Measurements from ENCODE around the gene EXOC4.

The EXOC4 gene

GRCh38 chr7:133550145-133550544, 297.3 kb downstream of the EXOC4 start:
- DNase-seq, result no peak

DNA sequence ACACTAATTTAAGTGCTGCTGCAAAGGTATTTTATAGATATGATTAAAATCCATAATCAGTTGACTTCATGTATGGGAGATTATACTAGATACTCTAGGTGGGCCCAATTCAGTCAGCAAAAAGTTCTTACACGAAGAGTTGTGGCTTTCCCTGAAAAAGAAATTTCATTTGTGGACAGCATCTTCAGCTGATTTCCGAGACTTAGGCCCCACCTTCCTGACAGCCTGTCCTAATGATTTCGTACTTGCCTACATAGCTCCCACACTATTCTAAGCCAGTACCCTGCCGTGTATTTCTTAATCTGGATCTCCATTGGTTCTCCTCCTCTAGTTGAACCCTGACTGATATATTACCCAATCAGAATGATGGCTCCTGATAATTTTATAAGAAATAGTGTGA, 297.9 kb downstream of the EXOC4 start:
- no peak for DNase-seq

GRCh38 chr7:133551466-133551865, 298.6 kb downstream of the EXOC4 start:
- no peak for DNase-seq

GRCh38 chr7:133552079-133552478, 299.2 kb downstream of the EXOC4 start:
- DNase-seq, result no peak

DNA sequence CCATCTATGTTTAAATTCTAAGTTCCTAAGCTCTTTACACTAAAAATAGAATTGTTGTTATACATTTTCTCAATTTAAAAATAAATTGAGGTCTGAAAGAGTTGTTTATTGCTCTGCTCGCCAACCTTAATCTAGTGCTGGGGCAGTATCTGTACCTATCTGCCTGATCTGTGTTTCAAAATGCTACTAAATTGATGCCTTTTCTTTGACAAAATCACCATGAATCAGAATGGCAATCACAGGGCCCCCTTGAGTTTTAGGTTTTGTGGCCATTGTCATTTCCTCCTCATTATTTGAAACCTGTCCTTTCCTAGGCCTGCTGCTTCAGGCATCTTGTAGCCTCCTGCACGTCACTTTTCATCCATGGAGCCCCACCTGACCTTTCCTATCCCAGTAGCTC, 301.5 kb downstream of the EXOC4 start:
- DNase-seq, result no peak

- DNase-seq, result no peak
Observed at GRCh38 chr7:133556048-133556447, 303.2 kb downstream of the EXOC4 start.

- no peak for DNase-seq
Observed at GRCh38 chr7:133556553-133556952, 303.7 kb downstream of the EXOC4 start.

GRCh38 chr7:133560900-133561299, 308.0 kb downstream of the EXOC4 start:
- no peak for DNase-seq

- no peak for DNase-seq
Observed at GRCh38 chr7:133561396-133561795, 308.5 kb downstream of the EXOC4 start.

- DNase-seq, result no peak
Observed at GRCh38 chr7:133562621-133563020, 309.7 kb downstream of the EXOC4 start.

DNA sequence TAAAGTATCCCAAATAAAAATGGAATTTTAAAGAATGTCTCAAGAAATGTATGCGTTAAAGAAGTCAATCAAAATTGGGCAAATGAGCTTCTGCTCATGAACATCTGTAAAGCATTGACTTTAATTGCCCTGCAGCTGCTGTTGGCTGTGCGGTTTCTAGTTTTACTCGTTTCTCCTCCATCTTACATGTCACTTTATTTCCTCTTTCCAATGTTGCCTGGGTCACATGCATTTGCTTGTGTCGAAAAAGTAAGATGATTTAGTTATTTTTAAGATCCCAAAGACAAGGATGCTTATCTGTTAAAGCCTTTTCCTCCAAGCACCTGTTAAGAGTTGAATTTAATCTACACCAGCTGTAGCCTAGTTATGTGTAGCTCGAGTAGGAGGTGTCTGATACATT, 310.4 kb downstream of the EXOC4 start:
- DNase-seq, result no peak

DNA sequence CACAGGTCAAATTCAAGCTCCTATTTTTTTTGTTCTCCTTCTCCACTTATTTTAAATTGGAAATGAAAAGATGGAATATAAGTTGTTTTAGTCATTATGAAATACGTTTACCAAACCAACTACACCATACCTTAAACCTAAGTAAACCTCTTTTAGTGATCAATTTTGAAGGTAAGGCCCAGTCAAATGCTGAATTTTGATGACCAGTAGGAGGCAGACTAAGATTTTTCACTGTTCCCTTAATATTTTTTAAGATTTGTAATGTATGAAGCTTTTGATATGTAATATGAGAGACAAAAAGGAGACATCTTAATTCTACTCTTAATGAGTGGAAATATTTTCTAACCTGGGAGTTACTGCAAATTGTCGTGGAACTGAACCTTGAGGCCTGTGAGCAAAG, 311.6 kb downstream of the EXOC4 start:
- no peak for DNase-seq

DNA sequence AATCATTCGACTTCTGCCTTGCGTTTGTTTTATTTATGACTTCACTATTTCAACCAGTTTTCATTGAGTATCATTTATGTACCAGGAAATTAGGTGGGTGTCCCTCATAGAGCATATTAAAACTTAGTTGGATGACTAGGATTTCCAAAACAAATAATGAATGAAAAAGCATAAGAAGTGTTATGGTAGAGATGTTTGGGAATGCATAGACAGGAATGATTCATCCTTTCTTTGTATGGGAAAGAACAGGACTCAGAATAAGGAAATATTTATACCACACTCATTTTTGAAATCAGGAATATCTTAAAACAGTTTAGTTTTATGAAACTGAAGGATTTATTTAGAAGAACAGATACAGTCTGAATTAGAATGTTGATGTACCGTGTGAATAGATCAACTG, 315.7 kb downstream of the EXOC4 start:
- DNase-seq, result no peak

DNA sequence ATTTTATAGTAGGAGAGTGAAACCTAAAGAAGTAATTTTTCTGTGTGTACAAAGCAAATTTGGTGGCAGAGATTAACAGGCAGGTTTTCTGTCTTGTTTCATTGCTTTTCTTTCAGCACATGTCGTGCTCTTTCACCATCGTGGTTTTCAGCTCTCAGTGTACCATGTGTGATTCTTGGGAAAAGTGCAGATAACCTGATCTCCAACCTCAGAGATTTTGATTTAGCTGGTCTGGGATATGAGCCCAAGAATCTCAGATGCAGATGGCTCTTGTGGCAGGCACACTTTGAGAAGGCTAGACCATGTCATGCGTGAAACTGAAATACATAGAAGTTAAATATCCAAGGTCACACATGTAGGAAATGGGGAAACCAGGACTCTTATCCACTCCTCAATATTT, 317.4 kb downstream of the EXOC4 start:
- no peak for DNase-seq

- DNase-seq, result no peak
Observed at GRCh38 chr7:133571076-133571475, 318.2 kb downstream of the EXOC4 start.

DNA sequence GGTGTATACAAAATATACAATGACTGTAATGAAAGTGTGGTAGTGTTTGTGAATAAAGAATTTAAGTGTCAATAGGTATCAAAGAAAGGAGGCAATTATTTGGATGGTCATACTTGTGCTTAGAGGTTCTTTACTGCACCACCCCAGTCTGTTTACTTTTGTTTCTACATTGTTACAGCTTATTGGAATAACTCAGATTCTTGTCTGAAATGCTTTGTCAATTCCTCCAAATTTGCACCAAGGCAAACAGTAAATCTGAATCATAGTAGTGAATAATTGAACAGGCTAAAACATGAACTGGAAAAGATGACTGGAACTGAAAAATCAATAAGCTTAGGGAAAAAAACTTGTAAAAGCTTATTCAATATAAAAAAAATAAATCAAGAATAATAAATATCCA, 319.2 kb downstream of the EXOC4 start:
- DNase-seq, result no peak

DNA sequence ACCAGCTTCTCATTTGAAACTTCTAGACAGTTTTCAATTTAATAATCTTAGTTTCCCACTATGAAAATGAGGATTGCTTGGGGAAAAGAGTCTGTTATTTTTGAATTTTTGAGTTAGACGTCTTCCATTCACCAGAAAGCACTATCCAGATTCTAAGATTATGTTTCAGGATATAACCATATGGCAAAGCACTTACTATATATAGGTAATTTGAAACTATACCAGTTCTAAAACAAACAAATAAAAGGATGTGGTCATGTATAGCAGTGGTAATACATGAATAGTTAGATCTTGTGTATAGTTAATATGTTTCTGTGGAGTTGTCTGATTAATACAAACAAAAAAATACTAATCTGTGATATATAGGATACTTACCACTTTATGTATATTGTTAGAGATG, 320.0 kb downstream of the EXOC4 start:
- DNase-seq, result no peak

GRCh38 chr7:133573554-133574265, 320.8 kb downstream of the EXOC4 start:
- DNase-seq, result no peak

DNA sequence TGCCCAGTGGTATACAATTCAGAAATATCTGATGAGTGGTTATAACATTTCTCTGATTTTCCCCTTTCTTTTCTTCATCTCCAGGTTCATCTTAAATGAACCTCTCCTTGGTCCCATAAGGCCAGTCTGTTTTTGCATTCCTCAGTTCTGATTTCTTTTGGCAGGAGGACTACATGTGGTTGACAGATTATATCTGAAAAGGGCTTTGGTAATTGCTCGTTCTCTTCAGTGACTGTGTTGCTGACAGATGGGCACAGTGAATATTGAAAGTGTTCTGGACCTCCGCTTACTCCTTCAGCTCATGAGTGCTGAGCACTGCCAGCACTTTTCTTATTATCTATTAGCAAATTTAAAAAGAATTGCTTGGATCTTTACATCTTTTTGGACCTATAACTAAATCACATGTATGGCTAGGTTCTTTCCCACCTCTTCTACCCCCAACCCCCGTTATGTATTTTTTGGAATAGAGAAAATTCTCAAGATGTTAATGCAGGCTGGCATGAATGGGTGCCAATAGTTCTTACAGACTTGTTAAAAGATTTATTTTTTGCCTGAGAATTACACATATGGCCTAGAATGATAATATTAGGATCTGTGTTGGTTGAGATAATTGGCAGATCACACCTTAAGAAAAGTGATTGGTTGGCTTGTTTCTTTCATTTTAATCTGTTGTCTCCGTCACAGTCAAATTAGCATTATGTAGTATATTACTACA, 323.0 kb downstream of the EXOC4 start:
- peak; percentile 17 for DNase-seq

- no peak for DNase-seq
Observed at GRCh38 chr7:133576612-133577168, 323.8 kb downstream of the EXOC4 start.

- DNase-seq, result no peak
Observed at GRCh38 chr7:133582766-133583523, 330.1 kb downstream of the EXOC4 start.

DNA sequence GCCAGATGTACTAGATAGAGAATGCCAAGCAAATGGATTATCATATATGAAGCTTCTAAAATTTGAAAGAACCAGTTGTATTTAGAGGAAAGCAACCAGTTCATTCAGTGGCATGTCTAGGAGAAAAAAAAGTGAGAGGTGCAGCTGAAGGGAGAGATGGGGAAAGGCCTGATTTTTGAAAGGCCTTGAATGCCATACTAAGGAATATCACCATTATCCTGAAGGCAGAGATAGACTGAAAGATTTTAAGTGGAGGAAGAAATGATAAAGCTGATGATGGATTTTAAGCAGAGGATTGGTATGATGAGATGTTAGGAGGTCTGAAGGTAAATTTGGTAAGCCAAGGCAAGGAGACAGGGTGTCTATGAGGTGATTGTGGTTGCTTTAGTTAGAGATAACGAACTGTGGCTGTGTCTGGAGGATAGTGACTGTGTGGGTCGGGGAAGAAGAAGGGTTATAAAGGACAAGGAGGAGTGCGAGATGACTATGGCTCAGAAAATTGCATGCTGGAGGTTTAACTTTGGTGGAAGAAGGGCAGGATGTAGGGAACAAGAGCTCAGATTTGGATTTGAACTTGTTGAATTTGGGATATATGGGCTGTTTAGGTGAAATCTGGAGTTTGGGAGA, 330.8 kb downstream of the EXOC4 start:
- no peak for DNase-seq

Data from DMS79 treated with DMSO at 0.1 percent for 48 hours (cell line).